GM19372 (cell line): ENCODE measurements around the gene GOLGA8T.
"Not testable (repeated sequence)": the region's sequence is repeated elsewhere in the genome, so short reads cannot be mapped to it uniquely, and the experiment has no call there.

ENCODE experiments used
- ATAC-seq: cut with Tn5 transposase; IDR thresholded peaks from one replicate; pipeline ENCODE4 v1.9.1; 2021; ENCODE audit warnings: mild to moderate bottlenecking, low read depth, moderate library complexity; ENCODE audit not compliant: unreplicated experiment

GOLGA8T gene, protein sequence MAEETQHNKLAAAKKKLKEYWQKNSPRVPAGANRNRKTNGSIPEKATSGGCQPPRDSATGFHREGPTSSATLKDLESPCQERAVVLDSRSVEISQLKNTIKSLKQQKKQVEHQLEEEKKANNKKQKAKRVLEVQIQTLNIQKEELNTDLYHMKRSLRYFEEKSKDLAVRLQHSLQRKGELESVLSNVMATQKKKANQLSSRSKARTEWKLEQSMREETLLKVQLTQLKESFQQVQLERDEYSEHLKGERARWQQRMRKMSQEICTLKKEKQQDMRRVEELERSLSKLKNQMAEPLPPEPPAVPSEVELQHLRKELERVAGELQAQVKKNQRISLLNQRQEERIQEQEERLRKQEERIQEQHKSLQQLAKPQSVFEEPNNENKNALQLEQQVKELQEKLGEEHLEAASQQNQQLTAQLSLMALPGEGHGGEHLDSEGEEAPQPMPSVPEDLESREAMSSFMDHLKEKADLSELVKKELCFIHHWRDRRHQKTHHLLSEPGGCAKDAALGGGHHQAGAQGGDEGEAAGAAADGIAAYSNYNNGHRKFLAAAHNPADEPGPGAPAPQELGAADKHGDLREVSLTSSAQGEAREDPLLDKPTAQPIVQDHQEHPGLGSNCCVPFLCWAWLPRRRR

GRCh38 chr15:30134751-30135150 is at the start of gene GOLGA8T:
GOLGA8T (plus strand) TSS chr15:30135051; CDS start chr15:30135149, 98 bp downstream.
- not testable (repeated sequence) for ATAC-seq

DNA sequence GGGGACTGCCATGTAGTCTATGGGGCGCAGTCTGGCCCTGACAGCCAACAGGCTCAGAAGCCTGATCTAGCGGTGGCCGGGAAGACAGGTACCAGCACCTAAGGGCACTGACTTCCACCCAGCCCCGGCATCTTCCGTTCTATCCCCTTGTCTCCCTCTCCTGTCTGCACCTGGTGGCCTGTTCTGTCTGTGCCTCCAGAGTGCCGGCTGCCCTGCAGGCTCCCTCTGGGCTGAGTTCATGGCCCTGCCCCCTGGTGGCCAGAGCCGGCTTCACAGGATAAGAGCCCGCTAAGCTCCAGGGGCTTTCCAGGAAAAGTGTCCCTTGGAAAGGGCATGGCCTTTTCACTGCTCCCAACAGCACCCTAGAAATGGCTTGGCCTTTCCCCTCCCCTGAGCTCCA is 37.0 kb upstream of the GOLGA8T start:
- not testable (repeated sequence) for ATAC-seq

- not testable (repeated sequence) for ATAC-seq
These were observed 32.0 kb upstream of the GOLGA8T start for GRCh38 chr15:30102890-30103289.

GRCh38 chr15:30103941-30104507 is 30.8 kb upstream of the GOLGA8T start:
- ATAC-seq: not testable (repeated sequence)

GRCh38 chr15:30110591-30110990 is 24.3 kb upstream of the GOLGA8T start:
- ATAC-seq: not testable (repeated sequence)

GRCh38 chr15:30130066-30130465 is 4.8 kb upstream of the GOLGA8T start:
- ATAC-seq: not testable (repeated sequence)

DNA sequence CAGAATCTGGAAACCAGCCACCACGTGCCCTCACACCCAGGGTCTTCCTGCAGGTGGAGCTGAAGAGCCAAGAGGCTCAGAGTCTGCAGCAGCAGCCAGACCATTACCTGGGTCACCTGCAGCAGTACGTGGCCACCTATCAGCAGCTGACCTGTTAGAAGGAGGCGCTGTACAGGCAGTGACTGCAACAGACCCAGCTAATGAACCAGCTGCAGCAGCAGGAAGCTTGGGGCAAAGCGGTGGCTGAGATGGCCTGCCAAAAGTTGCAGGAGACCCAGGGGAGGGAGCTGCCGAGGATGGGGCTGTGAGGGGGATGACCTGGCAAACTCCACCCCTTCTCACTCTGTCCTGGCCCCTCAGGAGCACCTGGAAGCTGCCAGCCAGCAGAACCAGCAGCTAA is 8.4 kb downstream of the GOLGA8T start:
- not testable (repeated sequence) for ATAC-seq

DNA sequence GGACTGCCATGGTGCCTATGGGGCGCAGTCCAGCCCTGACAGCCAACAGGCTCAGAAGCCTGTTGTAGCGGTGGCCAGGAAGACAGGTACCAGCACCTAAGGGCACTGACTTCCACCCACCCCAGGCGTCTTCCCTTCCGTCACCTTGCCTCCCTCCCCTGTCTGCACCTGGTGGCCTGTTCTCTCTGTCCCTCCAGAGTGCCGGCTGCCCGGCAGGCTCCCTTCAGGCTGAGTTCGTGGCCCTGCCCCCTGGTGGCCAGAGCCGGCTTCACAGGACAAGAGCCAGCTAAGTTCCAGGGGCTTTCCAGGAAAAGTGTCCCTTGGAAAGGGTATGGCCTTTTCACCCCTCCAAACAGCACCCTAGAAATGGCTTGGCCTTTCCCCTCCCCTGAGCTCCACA is 15.0 kb downstream of the GOLGA8T start:
- not testable (repeated sequence) for ATAC-seq

- not testable (repeated sequence) for ATAC-seq
These were observed 27.9 kb downstream of the GOLGA8T start for GRCh38 chr15:30162479-30163357.

GRCh38 chr15:30163759-30164158 is 28.9 kb downstream of the GOLGA8T start:
- ATAC-seq: not testable (repeated sequence)

DNA sequence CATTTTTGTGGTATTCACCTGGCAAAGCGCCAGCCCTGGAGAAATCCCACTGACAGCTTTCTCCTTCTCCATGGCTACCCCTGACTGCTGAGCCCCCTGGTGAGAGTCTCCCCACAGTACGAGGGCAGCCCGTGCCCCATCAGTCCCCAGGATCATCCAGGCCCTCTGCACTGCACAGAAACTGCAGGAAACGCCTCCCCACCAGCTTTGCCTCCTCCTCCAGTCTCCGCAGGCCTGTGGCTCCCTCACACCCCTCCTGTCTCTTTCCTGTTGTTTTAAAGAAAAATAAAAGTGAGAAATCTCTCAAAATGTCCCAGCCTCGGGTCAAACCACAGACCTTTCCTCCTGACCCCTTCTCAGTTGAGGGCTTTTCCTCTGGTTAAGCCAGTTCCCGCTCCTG is 29.4 kb downstream of the GOLGA8T start:
- not testable (repeated sequence) for ATAC-seq

DNA sequence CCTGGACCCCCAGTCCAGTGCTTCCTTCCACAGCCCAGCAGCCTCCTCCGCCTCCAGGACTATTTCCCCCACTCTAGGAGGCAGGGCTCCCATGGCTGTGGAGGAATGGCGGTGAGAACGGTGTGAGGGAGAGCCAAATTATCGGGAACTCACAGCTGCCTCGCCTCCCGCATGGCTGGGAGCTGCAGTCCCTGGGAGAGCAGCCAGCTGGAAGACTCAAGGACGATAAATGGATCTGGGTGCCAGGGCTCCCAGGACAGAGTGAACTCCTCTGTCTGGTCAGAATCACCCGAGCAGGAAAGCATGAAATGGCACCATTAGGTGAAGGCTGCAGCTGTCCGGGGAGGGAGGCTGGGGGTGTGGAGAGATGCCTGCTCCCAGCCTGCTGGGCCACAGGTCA is 32.6 kb downstream of the GOLGA8T start:
- not testable (repeated sequence) for ATAC-seq

GRCh38 chr15:30167886-30168285 is 33.0 kb downstream of the GOLGA8T start:
- not testable (repeated sequence) for ATAC-seq

DNA sequence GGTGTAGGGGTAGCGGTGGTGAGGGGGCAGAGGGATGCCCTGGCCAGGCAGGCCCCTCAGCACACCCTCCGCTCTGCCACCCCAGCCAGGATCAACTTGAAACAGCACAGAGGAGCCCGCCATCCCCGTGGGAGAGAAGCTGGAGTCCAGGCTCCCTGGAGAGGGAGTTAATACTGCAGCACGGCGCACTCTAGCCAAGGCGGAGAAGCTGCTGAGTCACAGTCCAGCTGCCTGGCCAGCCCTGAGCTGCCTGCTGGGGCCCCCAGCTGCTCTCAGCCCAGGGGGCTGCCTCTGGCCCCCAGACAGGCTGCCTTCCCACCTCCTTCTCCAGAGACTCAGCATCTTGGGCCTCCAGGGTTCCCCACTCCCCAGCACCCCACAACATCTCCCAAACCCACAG is 36.6 kb downstream of the GOLGA8T start:
- ATAC-seq: not testable (repeated sequence)

DNA sequence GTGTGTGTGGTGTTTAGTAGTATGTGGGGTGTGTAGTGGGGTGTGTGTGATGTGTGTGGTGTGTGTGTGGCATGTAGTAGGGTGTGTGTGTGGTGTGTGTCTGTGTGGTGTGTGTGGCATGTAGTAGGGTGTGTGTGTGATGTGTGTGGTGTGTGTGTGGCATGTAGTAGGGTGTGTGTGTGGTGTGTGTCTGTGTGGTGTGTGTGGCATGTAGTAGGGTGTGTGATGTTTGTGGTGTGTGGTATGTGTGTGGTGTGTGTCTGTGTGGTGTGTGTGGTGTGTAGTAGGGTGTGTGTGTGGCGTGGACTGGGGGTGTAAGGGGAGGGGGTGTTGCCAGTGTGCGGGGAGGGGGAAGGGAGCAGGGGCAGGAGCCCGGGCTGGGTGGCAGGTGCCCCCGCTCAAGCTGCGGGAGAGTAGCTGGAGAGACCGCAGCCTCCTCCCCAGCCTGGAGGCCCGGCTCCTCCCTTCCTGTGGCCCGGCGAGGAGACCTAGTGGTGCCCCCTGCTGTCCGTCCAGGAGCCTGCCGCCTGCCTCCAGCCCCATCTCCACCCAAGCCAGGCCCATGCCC is 38.3 kb downstream of the GOLGA8T start:
- peak; percentile 61 for ATAC-seq

- ATAC-seq: not testable (repeated sequence)
These were observed 40.4 kb downstream of the GOLGA8T start for GRCh38 chr15:30175291-30175690.

DNA sequence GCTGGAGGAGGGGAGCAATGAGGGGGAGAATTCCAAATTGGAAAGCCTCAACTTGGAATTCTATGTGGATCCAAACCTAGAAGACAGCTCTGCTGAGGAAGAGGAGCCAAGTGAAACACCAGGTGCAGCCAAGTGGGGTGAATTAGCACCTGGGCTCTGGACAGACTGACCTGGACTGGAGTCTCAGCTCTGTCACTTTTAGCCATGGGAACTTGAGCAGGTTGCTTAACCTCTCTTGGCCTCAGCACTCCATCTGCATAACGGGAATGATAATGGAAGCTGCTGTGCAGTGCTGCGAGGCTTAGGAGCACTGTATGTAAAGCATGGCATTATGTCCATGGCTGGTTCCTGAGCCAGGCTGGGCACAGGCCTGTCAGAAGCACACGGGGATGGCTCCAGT is 41.8 kb downstream of the GOLGA8T start:
- not testable (repeated sequence) for ATAC-seq

- not testable (repeated sequence) for ATAC-seq
These were observed 45.0 kb downstream of the GOLGA8T start for GRCh38 chr15:30179814-30180213.

- ATAC-seq: not testable (repeated sequence)
These were observed 50.6 kb downstream of the GOLGA8T start for GRCh38 chr15:30185495-30185894.

DNA sequence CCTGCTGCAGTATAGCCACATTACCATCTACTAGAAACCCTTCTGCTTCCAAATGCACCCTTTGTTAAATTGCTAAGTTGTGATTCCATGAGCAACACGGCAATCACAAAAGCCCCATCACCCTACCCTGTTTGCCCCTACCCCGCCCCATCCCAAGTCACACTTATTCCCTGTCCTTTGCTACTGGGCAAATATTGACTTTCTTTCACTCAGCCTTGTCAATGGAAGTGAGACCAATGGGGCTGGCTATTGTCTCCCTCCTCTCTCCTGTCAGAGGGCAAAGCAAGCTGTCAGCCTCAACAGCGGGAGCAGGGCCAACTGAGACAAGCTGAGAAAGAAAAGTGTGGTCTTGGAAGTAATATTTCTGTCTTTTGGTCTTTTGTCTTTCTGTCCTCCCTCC is 52.6 kb downstream of the GOLGA8T start:
- not testable (repeated sequence) for ATAC-seq
